Measurements from ENCODE around the gene SRPRB. TPM values are rescaled to one million over a fixed set of nuclear protein-coding genes. Genes with fewer than 3 reads are reported as not detected.

SRPRB gene
- total and polyA plus RNA-seq, 9 of the 15 experiments (the other 6 are each of a cell fraction or from before 2014, with no cell fraction given), result 29.5 to 66.0 (median 41.4) TPM

DNA sequence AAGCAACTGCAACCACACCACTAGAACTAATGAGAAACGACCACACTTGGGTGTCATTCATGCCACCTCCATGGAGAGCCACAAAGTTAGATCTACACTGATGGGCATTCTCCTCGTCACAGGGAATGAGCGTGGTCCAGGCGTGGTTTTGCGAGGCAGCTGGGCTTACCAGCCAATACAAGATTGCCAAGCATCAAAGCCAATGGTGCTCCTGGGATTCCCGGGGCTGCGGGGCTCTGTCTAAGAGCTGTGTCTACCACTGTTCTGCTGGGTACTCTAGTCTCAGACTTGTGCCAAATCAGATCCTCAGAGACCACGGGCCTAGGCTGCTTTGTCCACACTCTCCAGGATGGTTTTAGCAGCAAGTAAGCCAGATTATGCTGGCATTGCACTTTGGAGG, 46.3 kb downstream of the SRPRB start:
- H3K27ac ChIP-seq (ENCODE audit: extremely low read depth, low read depth, low read length), result peak overlapping the region; percentile 54; the same call in 2 of the 3 replicates
- peaks cover 14 to 62% of the 10 kb centered on the region in 2 experiments; a peak in 3 of 5 replicates for H3K4me1 ChIP-seq (replicated peaks in 1 of 2; ENCODE audit: control insufficient read depth in 2 of 2, insufficient read depth in 2 of 2, low read length in 2 of 2)
- no peaks in the 10 kb centered on the region for H3K36me3 ChIP-seq (ENCODE audit: control insufficient read depth, insufficient read depth, low read length)
- H3K79me2 ChIP-seq (ENCODE audit: control insufficient read depth, insufficient read depth, low read length), result no peaks in the 10 kb centered on the region; the same call in 2 of the 3 replicates
- no peak overlapping the region for H3K9ac ChIP-seq (ENCODE audit: insufficient read depth in 1 of 2, low read depth in 2 of 2, low read length in 2 of 2)
- DNase-seq (ENCODE audit: extremely low read depth in 1 of 4, low spot score in 3 of 4), result no peak
- in situ Hi-C loops (cut with MboI) (no loop called here), intact Hi-C loops (cut with micrococcal nuclease) (loop anchor here (2.0 kb wide), 1 partner anchor 41 kb away; no protein-coding TSS in a partner anchor)
- no peaks in the 10 kb centered on the region for H3K9me3 ChIP-seq (replicated peaks; ENCODE audit: control insufficient read depth, insufficient read depth, low read depth, low read length)
- POLR2A ChIA-PET, result interaction anchor here (1.4 to 1.7 kb wide), 2 partner anchors 19 to 45 kb away, joined by 3 to 4 read pairs; no protein-coding TSS in a partner anchor
- BruUV-seq (replicated peaks), result no TSS peak
- H3K27me3 ChIP-seq (ENCODE audit: control insufficient read depth in 2 of 2, insufficient read depth in 2 of 2, low read length in 2 of 2), result no peaks in the 10 kb centered on the region
- H3K9me1 ChIP-seq (ENCODE audit: control insufficient read depth, insufficient read depth, low read length), result no peaks in the 10 kb centered on the region
- no peak for FAIRE-seq
- no peak overlapping the region for H2AFZ ChIP-seq (ENCODE audit: low read depth, low read length)
- H3K4me3 ChIP-seq, result no peak overlapping the region
- no peak for TF ChIP-seq CTCF (IDR thresholded peaks at IDR 0.05 in 2 of 3, conservative IDR thresholded peaks at IDR 0.05 in 1 of 3; ENCODE audit: insufficient read depth in 2 of 3, low read depth in 1 of 3, low read length in 3 of 3)
- no peak for TF ChIP-seq HNRNPL (IDR thresholded peaks at IDR 0.05; ENCODE audit: low read depth, low read length)
- TF ChIP-seq NR4A1 (CRISPR knock-in tag; IDR thresholded peaks at IDR 0.05), result no peak
- TF ChIP-seq NR4A1 (tag; IDR thresholded peaks at IDR 0.05), result 0 out of 2 replicates have a peak, but pooled peaks have one; percentile 18
- 0 out of 2 replicates have a peak, but pooled peaks have one; percentile 33 for TF ChIP-seq HIVEP1 (CRISPR knock-in tag; IDR thresholded peaks at IDR 0.05)
- TF ChIP-seq BRF1 (IDR thresholded peaks at IDR 0.05; ENCODE audit: borderline replicate concordance, extremely low read depth, insufficient read length), result no peak
- 0 out of 4 replicates have a peak, but pooled peaks of 1 of the 2 experiments have one; percentile 35 for TF ChIP-seq TEAD1 (CRISPR knock-in tag; IDR thresholded peaks at IDR 0.05)
- TF ChIP-seq CBX3 (IDR thresholded peaks at IDR 0.05; ENCODE audit: borderline replicate concordance in 1 of 2, low read length in 2 of 2), result no peak
- peak; percentile 44; the same call in 1 of the 2 replicates for TF ChIP-seq ZNF316 (IDR thresholded peaks at IDR 0.05)
- TF ChIP-seq NR2C2 (CRISPR knock-in tag; IDR thresholded peaks at IDR 0.05), result no peak
- TF ChIP-seq NR2C2 (tag; IDR thresholded peaks at IDR 0.05), result peak; percentile 20; the same call in 1 of the 2 replicates
- TF ChIP-seq SPI1 (IDR thresholded peaks at IDR 0.05; ENCODE audit: borderline replicate concordance, low read depth, low read length), result no peak
- TF ChIP-seq TARDBP (IDR thresholded peaks at IDR 0.05), result no peak
- peak; percentile 30; the same call in 1 of the 2 replicates for TF ChIP-seq RBFOX2 (IDR thresholded peaks at IDR 0.05; ENCODE audit: low read depth, low read length)
- no peak for TF ChIP-seq COPS2 (conservative IDR thresholded peaks at IDR 0.05)
- TF ChIP-seq TAF15 (IDR thresholded peaks at IDR 0.05; ENCODE audit: low read depth, low read length), result no peak
- TF ChIP-seq HNRNPK (IDR thresholded peaks at IDR 0.05; ENCODE audit: low read depth, low read length, poor library complexity, severe bottlenecking), result no peak
- TF ChIP-seq RFX7 (CRISPR knock-in tag; IDR thresholded peaks at IDR 0.05), result no peak
- no peaks in the 10 kb centered on the region for H4K20me1 ChIP-seq (replicated peaks; ENCODE audit: control insufficient read depth, insufficient read depth, low read length)
- H3K4me2 ChIP-seq (ENCODE audit: insufficient read depth, low read length), result peak overlapping the region; percentile 54; the same call in 1 of the 2 replicates
- WGBS (ENCODE audit: insufficient coverage, low coverage, missing lambda C conversion rate), result 52% methylated on average over 4 of the region's 8 CpGs
- CTCF ChIA-PET (ENCODE audit: low intra/inter-chr PET ratio), result no interaction called here
- ATAC-seq, result no peak; the same call in 2 of the 3 replicates
